ENCODE results near the gene TMEM198. TPM values are rescaled to one million over a fixed set of nuclear protein-coding genes. Genes with fewer than 3 reads are reported as not detected.

TMEM198 gene
- total RNA-seq, 2 experiments from 2014 or later: 0.95 to 1.0 TPM

DNA sequence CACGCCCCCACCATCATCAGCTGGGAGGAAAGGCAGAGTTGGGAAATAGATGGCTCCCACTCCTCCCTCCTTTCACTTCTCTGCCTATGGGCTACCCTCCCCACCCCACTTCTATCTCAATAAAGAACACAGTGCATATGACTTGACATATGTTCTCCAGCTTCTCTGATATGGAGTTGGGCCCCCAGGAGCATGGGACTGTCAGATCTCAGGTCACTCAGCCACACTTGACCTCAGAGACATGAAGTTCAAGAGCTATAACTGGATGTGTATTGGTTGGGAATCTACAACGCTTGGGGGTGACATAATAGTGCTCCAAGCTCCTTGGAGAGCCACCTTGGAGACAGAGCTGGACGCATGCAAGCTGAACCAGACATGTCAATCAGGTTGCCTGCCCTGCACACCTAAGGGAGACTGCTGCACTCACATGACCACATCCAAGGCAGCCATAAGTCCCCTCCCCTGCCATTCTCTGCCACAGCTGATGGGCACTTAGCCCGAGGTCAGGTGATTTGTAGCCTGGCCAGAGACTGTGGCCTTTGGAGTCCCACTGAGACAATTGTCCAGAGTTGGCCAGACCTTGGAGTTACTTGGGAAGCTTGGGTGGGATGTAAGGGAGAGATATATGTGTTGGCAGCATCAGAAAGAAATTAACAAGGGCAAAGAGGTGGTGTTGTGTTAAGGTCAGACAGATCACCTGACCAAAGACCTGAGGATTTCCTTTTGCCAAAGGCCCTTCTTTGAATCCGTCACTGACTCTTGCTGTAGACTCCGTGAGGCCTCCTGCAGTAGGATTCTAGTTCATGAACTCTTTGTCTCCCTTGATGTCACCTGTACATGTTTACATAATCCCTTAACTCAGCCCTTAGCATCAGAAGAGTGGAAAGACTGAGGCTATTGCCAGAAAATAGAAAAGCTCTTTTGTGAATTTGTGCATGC, 32.0 kb downstream of the TMEM198 start:
- Mint-ChIP-seq H3K4me3 (no peak overlapping the region), H3K27ac (no peak overlapping the region), H3K27me3 (peaks cover 31% of the 10 kb centered on the region), H3K9me3 (no peaks in the 10 kb centered on the region), H3K36me3 (ENCODE audit: low read depth) (no peaks in the 10 kb centered on the region), H3K4me1 (no peaks in the 10 kb centered on the region)
- ChIA-PET CTCF (no interaction called here), POLR2A (no interaction called here)
- DNase-seq: no peak

GRCh38 chr2:219576505-219577388, 32.9 kb downstream of the TMEM198 start:
- H3K27ac Mint-ChIP-seq: no peak overlapping the region
- no peak for DNase-seq
- peaks cover 30% of the 10 kb centered on the region for H3K27me3 Mint-ChIP-seq
- POLR2A ChIA-PET: no interaction called here
- no peaks in the 10 kb centered on the region for H3K9me3 Mint-ChIP-seq
- no peaks in the 10 kb centered on the region for H3K36me3 Mint-ChIP-seq (ENCODE audit: low read depth)
- no peak overlapping the region for H3K4me3 Mint-ChIP-seq
- H3K4me1 Mint-ChIP-seq: no peaks in the 10 kb centered on the region
- CTCF ChIA-PET: interaction anchor here (1.2 kb wide), 1 partner anchor 174 kb away, joined by 3 read pairs; no protein-coding TSS in a partner anchor

GRCh38 chr2:219578811-219579613, 35.2 kb downstream of the TMEM198 start:
- Mint-ChIP-seq H3K4me3 (no peak overlapping the region), H3K4me1 (no peaks in the 10 kb centered on the region), H3K27me3 (peaks cover 14% of the 10 kb centered on the region), H3K27ac (no peak overlapping the region), H3K9me3 (no peaks in the 10 kb centered on the region), H3K36me3 (ENCODE audit: low read depth) (no peaks in the 10 kb centered on the region)
- POLR2A ChIA-PET: no interaction called here
- no peak for DNase-seq
- CTCF ChIA-PET: no interaction called here

- ChIA-PET POLR2A (no interaction called here), CTCF (no interaction called here)
- H3K36me3 Mint-ChIP-seq (ENCODE audit: low read depth): no peaks in the 10 kb centered on the region
- H3K27ac Mint-ChIP-seq: no peak overlapping the region
- no peak for DNase-seq
- no peaks in the 10 kb centered on the region for H3K9me3 Mint-ChIP-seq
- no peak overlapping the region for H3K4me3 Mint-ChIP-seq
- peaks cover 12% of the 10 kb centered on the region for H3K27me3 Mint-ChIP-seq
- no peaks in the 10 kb centered on the region for H3K4me1 Mint-ChIP-seq
These were observed 37.5 kb downstream of the TMEM198 start for GRCh38 chr2:219581346-219581745.

DNA sequence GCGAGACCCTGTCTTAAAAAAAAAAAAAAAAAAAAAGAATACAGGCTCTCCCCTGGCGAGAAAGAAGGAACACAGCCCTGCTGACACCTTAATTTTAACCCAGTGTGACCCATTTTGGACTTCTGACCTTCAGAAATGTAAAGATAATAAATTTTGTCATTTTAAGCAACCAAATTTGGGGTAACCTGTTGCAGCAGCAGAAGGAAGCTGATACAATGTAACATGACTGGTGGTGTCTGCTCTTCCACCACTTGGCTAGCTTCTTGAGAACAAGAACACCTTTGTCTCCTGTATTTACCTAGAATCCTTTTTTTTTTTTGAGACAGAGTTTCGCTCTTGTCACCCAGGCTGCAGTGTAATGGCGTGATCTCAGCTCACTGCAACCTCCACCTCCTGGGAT, 47.3 kb downstream of the TMEM198 start:
- Mint-ChIP-seq H3K27ac (no peak overlapping the region), H3K27me3 (peaks cover 13% of the 10 kb centered on the region), H3K9me3 (no peaks in the 10 kb centered on the region), H3K4me1 (no peaks in the 10 kb centered on the region), H3K4me3 (no peak overlapping the region), H3K36me3 (ENCODE audit: low read depth) (no peaks in the 10 kb centered on the region)
- CTCF ChIA-PET: interaction anchor here (0.6 kb wide), 1 partner anchor 471 kb away, joined by 4 read pairs; no protein-coding TSS in a partner anchor
- DNase-seq: no peak
- POLR2A ChIA-PET: no interaction called here

GRCh38 chr2:219592736-219593135, 48.9 kb downstream of the TMEM198 start:
- no peak for DNase-seq
- ChIA-PET CTCF (interaction anchor here (1.2 kb wide), 1 partner anchor 52 kb away, joined by 4 read pairs; no protein-coding TSS in a partner anchor), POLR2A (no interaction called here)
- Mint-ChIP-seq H3K9me3 (no peaks in the 10 kb centered on the region), H3K36me3 (ENCODE audit: low read depth) (no peaks in the 10 kb centered on the region), H3K27ac (no peak overlapping the region), H3K4me1 (peaks cover 8% of the 10 kb centered on the region), H3K27me3 (peaks cover 12% of the 10 kb centered on the region), H3K4me3 (no peak overlapping the region)

DNA sequence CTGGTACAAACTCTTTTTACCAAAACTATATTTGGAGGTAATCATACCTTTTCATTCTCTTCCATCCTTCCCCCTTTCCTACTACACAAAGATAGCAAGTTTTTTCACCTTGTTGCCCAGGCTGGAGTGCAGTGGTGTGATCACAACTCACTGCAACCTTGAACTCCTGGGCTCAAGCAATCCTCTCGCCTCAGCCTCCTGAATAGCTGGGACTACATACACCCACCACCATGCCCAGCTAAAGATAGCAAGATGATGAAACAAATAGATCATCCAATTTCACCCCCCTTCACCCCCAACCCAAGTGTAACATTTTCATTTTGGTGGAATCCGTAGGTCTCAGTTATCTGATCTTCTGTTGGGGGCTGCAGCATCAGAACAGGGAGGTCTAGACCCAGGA, 49.3 kb downstream of the TMEM198 start:
- Mint-ChIP-seq H3K9me3 (no peaks in the 10 kb centered on the region), H3K27me3 (peaks cover 12% of the 10 kb centered on the region), H3K27ac (no peak overlapping the region), H3K36me3 (ENCODE audit: low read depth) (no peaks in the 10 kb centered on the region), H3K4me1 (peaks cover 11% of the 10 kb centered on the region), H3K4me3 (no peak overlapping the region)
- ChIA-PET CTCF (interaction anchor here (1.2 kb wide), 1 partner anchor 52 kb away, joined by 4 read pairs; no protein-coding TSS in a partner anchor), POLR2A (no interaction called here)
- DNase-seq: no peak

- H3K4me1 Mint-ChIP-seq: peaks cover 24% of the 10 kb centered on the region
- H3K27me3 Mint-ChIP-seq: peaks cover 12% of the 10 kb centered on the region
- ChIA-PET CTCF (interaction anchor here (0.7 to 2.9 kb wide), 4 partner anchors 35 to 1854 kb away, joined by 3 to 21 read pairs (median 4); partner anchors contain the start of genes CHPF and TMEM198), POLR2A (interaction anchor here (0.8 to 1.0 kb wide), 2 partner anchors 11 to 97 kb away, joined by 3 read pairs; partner anchors contain the start of gene GMPPA)
- no peak for DNase-seq
- H3K9me3 Mint-ChIP-seq: no peaks in the 10 kb centered on the region
- H3K4me3 Mint-ChIP-seq: no peak overlapping the region
- no peak overlapping the region for H3K27ac Mint-ChIP-seq
- H3K36me3 Mint-ChIP-seq (ENCODE audit: low read depth): no peaks in the 10 kb centered on the region
These were observed 51.4 kb downstream of the TMEM198 start for GRCh38 chr2:219595256-219595655.

DNA sequence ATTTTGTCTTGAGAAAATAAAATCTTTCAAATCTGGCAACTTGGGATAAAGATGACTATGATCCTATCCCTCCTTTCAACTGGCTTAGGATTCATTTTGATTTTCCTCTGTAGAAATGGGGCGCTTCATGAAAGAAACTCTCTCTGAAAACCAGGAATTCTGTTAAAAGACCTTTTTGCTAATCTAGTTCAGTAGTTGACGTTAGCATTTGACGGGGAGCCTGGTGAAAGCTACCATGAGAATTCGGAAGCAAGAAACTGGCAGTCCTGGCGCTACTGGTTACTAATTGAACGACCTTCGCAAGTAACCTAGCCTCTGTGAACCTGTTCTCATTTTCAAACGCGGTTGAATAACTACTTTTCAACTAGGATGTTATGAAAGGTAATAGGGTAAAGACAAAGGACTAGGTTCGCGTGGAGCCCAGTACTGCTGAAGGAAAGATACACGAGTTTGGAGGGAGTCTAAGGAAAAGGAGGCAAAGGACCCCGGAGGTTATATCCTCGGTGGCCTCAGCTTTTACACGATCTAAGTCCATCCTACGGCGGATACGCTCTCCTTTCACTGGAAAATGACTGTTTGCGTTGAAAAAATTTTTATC, 53.2 kb downstream of the TMEM198 start:
- H3K4me3 Mint-ChIP-seq: peak overlapping the region; percentile 96
- no peaks in the 10 kb centered on the region for H3K9me3 Mint-ChIP-seq
- POLR2A ChIA-PET: interaction anchor here (0.9 to 1.2 kb wide), 5 partner anchors 15 to 391 kb away, joined by 3 to 5 read pairs (median 3); partner anchors contain the start of genes CHPF, OBSL1 and TMEM198
- DNase-seq: no peak
- H3K27me3 Mint-ChIP-seq: peaks cover 12% of the 10 kb centered on the region
- no peaks in the 10 kb centered on the region for H3K36me3 Mint-ChIP-seq (ENCODE audit: low read depth)
- CTCF ChIA-PET: interaction anchor here (1.1 to 2.9 kb wide), 3 partner anchors 46 to 55 kb away, joined by 3 to 21 read pairs (median 4); partner anchors contain the start of genes CHPF and TMEM198
- peaks cover 24% of the 10 kb centered on the region for H3K4me1 Mint-ChIP-seq
- H3K27ac Mint-ChIP-seq: peak overlapping the region; percentile 89

GRCh38 chr2:219597552-219598307, 53.9 kb downstream of the TMEM198 start, which contains the start of gene STK11IP:
TSS of gene STK11IP (plus strand) at chr2:219597857. CDS start at chr2:219598120, 263 bp downstream.
- peak; percentile 94 for DNase-seq
- H3K4me1 Mint-ChIP-seq: peaks cover 24% of the 10 kb centered on the region
- no peaks in the 10 kb centered on the region for H3K36me3 Mint-ChIP-seq (ENCODE audit: low read depth)
- peaks cover 10% of the 10 kb centered on the region for H3K27me3 Mint-ChIP-seq
- no peaks in the 10 kb centered on the region for H3K9me3 Mint-ChIP-seq
- POLR2A ChIA-PET: interaction anchor here (0.6 to 1.2 kb wide), 6 partner anchors 14 to 392 kb away, joined by 3 to 5 read pairs (median 3); partner anchors contain the start of genes CHPF, OBSL1 and TMEM198
- peak within 1 kb of the TSS; percentile 96 for H3K4me3 Mint-ChIP-seq
- peak within 1 kb of the TSS; percentile 89 for H3K27ac Mint-ChIP-seq
- CTCF ChIA-PET: interaction anchor here (0.9 to 2.9 kb wide), 3 partner anchors 37 to 55 kb away, joined by 3 to 21 read pairs (median 3); partner anchors contain the start of genes CHPF and TMEM198

Data from activated CD4-positive, alpha-beta memory T cell treated with anti-CD3 and anti-CD28 coated beads, Interleukin-2, amount 10 ng/mL, durations not matched to agents 7 days and 5 days (primary cell).